HG02973 (cell line): ENCODE results near the gene CUL7.
"Not testable (repeated sequence)": the region's sequence is repeated elsewhere in the genome, so short reads cannot be mapped to it uniquely, and the experiment has no call there.

Experiments used
- ATAC-seq: cut with Tn5 transposase; IDR thresholded peaks from one replicate; pipeline ENCODE4 v1.9.1; 2021; ENCODE audit warnings: moderate library complexity; ENCODE audit not compliant: unreplicated experiment

The CUL7 gene

DNA sequence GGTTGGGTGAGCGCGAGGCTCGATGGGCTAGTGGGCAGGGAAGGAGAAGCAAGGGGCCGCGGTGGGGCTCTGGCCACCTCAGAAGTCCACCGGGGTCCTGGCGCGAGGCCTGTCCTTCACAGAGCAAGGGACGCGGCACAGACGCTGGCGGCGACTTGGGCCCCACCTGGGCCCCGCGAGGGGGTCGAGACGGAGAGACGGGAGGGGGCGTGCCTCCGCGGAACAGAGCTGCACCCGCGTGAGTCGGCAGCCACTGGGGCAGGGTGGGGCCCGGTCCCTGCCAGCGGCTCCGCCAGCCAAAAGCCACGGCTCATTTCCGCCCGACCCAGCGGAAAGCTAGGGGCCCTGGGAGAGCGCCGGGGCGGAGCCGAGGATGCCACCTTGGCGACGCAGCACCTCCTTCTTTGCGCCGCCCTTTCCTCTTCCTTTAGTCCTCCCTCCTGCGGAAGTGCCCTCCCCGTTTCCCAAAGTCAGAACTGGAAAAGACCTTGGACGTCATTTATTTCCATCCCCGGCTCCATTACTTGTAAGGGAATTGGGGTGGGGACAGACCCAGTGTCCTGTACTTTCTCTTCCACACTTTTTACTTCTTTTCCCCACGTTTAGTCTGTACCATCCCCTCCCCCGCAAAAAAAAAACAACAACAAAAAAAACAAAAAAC lies at the start of gene CUL7:
CUL7 (minus strand) TSS at position 307 of the 661 bp plus-strand sequence. CDS start 1,063 bp downstream, outside the sequence.
- peak; percentile 71 for ATAC-seq

- no peak for ATAC-seq
These were observed 47.8 kb upstream of the CUL7 start for GRCh38 chr6:43101497-43101896.

DNA sequence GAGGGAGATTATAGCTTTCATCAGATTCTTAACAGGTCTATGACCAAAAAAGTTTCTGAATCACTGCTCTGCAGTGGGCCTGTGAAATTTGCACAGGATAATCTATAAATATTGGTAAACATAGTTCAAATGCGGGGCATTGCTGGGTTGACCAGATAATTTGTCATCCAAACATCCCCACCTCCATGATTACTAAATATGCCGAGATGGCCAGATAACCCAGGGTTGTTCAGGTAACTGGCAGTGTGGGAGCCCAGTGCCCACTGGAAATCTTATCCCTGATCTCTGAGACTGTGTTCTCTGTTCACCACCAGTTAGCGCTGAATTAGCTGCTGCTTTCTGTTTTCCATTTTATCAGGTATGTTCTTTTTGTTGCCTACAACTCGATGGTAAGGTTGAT lies 43.9 kb upstream of the CUL7 start:
- no peak for ATAC-seq

DNA sequence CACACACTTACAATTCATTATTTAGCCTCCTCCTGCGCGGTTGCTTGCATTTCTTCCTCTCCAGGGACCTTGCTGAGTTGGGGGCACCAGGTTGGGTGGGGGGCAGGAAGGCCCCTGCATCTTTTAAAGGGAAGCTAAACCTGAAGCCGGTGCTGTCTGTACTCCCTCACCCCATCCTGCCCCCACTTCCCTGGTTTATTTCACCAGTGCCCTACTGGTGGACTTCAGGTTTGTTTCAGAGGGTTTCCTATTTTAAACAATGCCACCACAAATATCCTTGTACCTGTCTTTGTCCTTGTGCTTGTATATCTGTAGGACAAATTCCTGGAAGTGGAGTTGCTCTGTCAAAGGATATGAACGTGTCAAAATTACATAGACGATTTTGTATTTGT lies 43.4 kb upstream of the CUL7 start:
- no peak for ATAC-seq

DNA sequence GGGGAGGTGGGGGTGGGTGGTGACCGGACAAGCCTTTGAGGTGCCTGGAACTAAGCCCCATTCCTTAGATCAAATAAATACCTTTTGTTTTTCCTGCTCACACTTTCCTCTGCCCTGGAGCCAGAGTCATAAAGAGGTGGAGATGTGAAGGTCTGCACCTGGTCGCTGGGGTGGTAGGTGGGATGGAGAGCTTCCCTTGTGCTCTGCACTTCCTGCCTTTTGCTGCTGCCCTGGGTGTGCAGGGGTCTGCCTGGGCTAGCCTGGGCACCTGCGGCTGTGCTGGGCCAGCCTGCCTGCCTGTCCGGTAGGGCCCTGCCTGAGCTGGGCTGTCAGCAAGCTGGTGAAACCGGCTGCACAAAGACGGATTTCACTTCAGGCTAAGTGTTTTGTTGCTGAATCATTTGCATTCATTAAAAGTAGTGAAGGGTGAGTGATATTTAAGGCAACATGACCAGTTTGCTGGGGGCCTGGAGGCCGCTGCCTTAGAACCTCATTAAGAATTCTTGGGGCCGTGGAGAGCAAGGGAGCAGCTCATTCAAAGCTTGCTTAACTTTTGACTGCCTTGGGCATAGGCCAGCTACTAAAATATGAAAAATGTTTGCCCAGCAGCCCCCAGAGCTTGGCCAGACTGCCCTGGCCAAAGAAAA lies 42.9 kb upstream of the CUL7 start:
- no peak for ATAC-seq

DNA sequence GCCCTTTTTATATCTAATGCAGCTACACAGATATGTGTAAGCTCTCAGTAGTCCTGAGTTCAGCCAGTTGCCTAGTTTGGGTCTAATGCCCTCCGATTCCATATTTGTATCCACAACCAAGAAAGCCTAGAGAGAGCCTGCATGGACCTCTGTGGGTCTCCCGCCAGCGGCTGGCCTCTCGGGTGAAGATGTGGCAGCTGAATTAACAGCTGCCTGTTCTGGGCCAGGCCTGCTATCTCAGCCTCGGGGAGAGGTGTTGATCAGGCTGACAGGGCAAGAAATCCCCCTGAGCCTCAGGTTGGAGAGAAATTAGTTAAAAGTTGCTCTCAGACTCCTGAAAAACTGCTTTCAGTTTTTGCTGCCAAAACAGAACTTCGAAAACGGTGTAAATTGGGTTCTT lies 42.3 kb upstream of the CUL7 start:
- ATAC-seq = no peak

DNA sequence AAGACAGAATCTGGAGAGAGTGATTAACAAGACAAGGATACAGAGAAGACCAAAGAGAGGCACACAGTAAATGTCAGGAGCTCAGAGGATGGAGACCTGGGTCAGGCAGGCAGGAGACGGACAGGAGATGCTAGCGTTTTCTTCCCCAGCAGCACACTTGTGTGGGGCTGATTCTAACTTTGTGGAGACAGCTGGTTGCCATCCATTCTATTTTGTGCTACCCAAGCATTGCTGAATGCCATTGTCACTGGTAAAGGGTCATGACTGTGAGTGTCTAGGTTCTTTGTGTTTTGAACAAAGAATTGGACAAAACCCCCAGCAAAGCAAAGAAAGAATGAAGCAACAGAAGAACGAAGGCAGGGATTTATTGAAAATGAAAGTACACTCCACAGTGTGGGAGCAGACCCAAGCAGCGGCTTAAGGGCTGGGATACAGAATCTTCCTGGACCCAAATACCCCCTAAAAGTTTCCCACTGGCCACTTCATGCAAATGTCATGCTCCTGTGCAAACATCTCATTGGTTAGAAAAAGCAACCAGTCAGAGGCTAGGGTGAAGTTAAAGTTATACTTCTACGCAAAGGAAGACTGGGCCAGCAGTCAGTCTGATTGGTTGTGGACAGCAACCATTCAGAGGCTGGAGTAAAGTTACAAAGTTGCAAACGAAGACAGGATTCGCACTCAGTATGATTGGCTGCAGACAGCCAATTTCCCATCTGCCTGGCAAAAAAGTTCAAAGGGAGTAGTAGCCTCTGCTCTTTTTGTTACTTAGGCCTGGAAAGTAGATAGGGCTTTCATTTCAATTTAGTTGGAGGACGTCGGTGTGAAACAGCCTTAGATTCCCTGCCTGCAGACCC lies 40.0 kb upstream of the CUL7 start:
- ATAC-seq = no peak

DNA sequence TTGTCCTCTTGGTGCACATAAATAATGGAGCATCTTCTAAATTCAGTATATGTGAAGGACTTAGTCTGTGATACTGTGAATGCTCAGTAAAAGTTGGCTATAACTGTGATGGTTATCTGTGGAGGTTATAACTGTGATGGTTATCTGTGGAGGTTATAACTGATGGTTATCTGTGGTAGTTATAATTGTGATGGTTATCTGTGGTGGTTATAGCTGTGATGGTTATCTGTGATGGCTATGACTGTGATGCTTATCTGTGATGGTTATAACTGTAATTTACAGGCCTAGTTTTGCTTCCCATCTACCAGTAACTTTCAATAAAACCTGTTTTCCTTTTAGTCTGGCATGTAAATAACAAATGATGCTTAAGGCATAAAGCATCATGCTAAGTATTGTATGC lies 39.0 kb upstream of the CUL7 start:
- no peak for ATAC-seq

- ATAC-seq = no peak
These were observed 37.9 kb upstream of the CUL7 start for GRCh38 chr6:43091436-43091991.

DNA sequence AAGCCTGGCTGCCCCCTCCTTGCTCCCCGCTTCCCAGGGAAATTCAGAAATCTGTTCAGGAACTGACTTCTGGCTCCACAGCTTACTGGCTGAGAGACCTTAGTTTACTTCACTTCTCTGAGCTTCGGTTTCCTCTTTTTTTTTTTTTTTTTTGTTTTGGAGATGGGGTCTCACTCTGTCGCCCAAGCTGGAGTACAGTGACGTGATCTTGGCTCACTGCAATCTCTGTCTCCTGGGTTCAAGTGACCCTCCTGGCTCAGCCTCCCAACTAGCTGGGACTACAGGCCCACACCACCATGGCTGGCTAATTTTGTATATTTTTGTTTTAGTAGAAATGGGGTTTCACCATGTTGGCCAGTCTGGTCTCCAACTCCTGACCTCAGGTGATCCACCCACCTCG lies 37.4 kb upstream of the CUL7 start:
- no peak for ATAC-seq

DNA sequence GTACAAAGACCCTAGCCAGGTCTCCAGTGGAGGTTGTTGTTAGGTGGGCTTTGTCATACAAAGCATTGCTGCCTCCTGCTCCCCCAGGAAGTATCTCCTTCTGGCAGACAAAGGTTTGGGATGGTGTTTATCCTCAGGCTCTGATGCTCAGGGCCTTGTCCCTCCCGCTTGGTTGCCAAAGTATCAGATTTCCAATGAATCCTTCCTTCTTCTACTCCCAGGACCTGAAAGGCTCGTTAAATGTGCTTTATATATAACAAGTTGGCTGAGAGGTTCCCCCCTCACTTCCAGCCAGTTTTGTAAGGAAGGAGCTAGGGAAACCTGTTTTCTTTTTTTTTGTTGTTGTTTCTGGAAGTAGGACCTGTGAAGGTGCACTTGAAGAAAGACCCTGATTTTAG lies 36.9 kb upstream of the CUL7 start:
- no peak for ATAC-seq

DNA sequence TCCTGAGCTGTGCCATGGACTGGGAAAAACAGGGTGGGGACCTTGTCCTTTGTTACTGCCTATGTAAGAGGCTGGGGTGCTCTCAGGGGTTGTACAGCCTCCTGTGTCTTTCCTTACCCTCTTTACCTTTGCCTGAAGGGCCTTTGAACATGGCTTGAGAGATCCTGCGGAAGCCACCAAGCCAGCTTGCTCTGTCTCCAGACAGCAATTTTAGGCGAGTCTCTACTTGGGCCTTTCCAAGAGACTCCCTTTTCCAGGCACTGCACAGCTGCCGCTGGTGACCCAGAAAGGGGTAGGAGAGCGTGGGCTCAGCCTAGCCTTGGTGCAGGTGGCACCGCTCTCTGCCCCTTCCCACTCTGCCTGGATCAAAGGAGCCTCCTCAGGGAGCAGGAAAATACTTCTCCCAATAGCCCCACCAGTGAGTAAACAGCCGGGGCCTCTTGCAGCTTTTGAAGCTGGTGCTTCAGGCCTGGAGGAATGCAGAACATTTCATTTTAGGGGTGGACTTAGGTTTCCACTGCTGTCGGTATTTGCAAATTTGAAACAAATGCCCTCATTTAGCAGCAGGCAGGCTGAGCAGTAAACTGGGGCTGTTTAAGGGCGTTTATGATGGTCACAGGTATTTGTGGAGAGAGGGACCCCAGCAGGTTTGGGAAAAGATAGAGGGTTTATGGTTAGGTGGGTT lies 36.4 kb upstream of the CUL7 start:
- ATAC-seq = no peak

DNA sequence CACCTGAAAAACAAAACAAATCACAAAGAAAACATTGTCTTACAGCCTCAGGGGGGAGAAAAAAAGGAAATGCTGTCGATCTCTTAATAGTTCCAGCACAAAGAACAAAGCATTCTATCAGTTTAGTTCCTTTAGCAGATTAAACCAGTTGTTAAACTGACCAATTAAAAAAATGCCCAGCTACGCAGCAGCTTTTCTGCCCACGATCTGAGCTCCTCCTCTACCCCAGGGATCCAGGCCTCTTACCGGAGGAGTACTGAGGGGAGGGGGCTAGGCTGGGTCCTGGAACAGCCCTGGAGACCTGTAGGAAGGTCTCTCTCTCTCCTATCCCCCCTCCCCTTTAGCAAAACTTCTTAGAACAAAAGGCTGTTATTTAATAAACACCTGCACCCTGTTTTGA lies 35.8 kb upstream of the CUL7 start:
- no peak for ATAC-seq

DNA sequence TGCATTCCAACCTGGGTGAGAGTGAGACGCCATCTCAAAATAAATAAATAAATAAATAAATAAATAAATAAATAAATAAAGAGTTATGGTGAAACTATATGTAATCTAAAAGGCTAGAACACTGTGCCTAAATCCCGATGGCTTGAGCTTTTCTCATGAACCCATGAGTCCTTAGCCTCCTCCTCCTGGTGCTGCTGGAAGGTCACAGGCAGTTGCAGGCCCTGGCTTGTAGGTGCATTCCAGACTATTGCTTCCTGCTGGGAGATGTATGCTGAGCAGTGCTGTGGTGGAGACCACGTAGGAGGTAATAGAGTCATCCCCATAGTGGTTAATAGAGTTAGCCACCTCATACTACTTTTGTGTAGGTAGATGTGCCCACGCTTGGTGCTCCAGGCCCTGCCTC lies 35.0 kb upstream of the CUL7 start:
- ATAC-seq = no peak

DNA sequence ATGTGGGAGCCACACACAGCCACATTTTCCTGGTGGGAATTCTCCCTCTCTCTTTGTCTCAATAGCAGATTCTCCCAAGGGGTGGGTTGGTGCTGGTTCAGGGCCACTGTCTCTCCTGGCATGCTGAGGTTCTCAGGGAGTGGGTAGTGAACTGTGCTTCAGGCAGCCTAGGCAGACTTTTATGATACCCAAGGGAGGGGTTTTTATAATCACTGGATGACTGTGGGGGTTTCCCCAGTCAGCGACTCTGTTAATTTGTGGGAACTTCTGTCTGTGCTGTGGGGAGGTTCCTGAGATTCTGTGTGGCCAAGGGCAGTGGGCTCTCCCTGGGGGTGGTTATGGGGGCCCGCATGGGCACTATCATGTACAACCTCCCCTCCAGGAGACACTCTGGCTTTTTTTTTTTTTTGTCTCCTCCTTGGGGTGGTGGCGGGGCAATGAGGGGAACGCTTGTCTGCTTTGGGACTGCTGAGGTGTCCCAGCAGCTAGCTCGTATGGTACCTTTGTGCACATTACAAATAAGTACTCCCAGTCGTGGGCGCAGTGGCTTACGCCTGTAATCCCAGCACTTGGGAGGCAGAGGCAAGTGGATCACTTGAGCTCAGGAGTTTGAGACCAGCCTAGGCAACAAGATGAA lies 32.5 kb upstream of the CUL7 start:
- ATAC-seq = peak; percentile 54

GRCh38 chr6:43082806-43083655 lies 29.4 kb upstream of the CUL7 start:
- ATAC-seq = no peak

DNA sequence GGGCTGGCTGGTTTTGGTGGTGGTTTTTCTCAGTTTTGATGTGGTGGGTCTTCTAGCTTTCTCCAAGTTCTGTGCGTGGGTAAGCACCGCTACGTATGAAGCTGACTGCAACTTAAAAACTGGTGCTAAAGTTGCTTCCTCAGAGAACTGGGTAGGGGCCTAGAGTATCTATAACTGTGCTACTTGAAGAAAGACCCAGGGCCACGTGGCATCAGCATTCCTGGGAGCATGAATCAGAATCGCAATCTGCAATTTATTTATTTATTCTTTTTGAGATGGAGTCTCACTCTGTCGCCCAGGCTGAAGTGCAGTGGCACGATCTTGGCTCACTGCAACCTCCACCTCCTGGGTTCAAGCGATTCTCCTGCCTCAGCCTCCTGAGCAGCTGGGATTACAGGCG lies 28.3 kb upstream of the CUL7 start:
- not testable (repeated sequence) for ATAC-seq

DNA sequence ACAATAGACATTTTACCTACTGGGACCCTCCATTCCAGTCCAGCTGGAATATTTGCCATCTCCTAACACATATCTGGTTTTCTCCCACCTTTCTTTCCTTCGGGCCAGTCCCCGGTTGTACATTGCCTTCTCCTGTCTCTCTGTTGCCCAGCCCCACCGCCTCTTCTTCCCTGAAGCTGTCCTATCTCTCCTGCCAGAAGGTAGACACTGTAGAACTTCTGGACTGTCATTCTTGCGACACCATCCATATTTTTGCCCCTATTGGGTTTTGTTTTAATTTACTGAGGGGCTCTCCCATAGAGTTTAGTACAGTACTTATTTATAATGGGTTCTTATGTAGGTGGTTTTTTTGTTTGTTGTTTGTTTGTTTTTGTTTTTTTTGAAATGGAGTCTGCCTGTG lies 27.4 kb upstream of the CUL7 start:
- ATAC-seq = no peak

GRCh38 chr6:43078691-43079090 lies 25.0 kb upstream of the CUL7 start:
- no peak for ATAC-seq
